GM18505 (cell line): ENCODE results near the gene ZNF441.

Experiments
- ATAC-seq: cut with Tn5 transposase; IDR thresholded peaks from one replicate; pipeline ENCODE4 v1.9.1; 2021; ENCODE audit not compliant: unreplicated experiment
- POLR2A ChIP-seq: IDR thresholded peaks from 4 replicates; pipeline ENCODE4 v1.6.1; 2011; ENCODE audit warnings: borderline replicate concordance; ENCODE audit not compliant: insufficient read depth, insufficient read length; ENCODE audit errors: extremely low read depth

ZNF441 gene

GRCh38 chr19:11766597-11767591 is at the start of gene ZNF441:
Gene ZNF441, plus strand, starts transcription at chr19:11767000. Its CDS starts 194 bp downstream, at chr19:11767194.
- peak; percentile 79 for TF ChIP-seq POLR2A
- ATAC-seq = peak; percentile 93

- no peak for TF ChIP-seq POLR2A
- no peak for ATAC-seq
Observed at GRCh38 chr19:11721681-11722080, 45.1 kb upstream of the ZNF441 start.

- no peak for ATAC-seq
- no peak for TF ChIP-seq POLR2A
Observed at GRCh38 chr19:11722414-11722813, 44.4 kb upstream of the ZNF441 start.

GRCh38 chr19:11729586-11729985 is 37.2 kb upstream of the ZNF441 start:
- TF ChIP-seq POLR2A = no peak
- ATAC-seq = no peak

- ATAC-seq = no peak
- no peak for TF ChIP-seq POLR2A
Observed at GRCh38 chr19:11735375-11735774, 31.4 kb upstream of the ZNF441 start.

- no peak for TF ChIP-seq POLR2A
- ATAC-seq = no peak
Observed at GRCh38 chr19:11736696-11737095, 30.1 kb upstream of the ZNF441 start.

- peak; percentile 36 for ATAC-seq
Observed at GRCh38 chr19:11737964-11738745, 28.6 kb upstream of the ZNF441 start.

GRCh38 chr19:11738746-11739620 is 27.8 kb upstream of the ZNF441 start, which contains the start of gene ZNF823:
Gene ZNF823, minus strand, starts transcription at chr19:11738946. Its CDS starts 127 bp downstream, at chr19:11738819.
- TF ChIP-seq POLR2A = peak; percentile 56

More at GRCh38 chr19:11737964-11738745, 28.6 kb upstream of the ZNF441 start:
- TF ChIP-seq POLR2A = no peak

GRCh38 chr19:11745869-11746268 is 20.9 kb upstream of the ZNF441 start:
- TF ChIP-seq POLR2A = no peak
- ATAC-seq = no peak

More at GRCh38 chr19:11738746-11739620, 27.8 kb upstream of the ZNF441 start, which contains the start of gene ZNF823:
- ATAC-seq = peak; percentile 94

- no peak for ATAC-seq
- no peak for TF ChIP-seq POLR2A
Observed at GRCh38 chr19:11747277-11747676, 19.5 kb upstream of the ZNF441 start.

- no peak for ATAC-seq
- TF ChIP-seq POLR2A = no peak
Observed at GRCh38 chr19:11749751-11750150, 17.0 kb upstream of the ZNF441 start.

- no peak for TF ChIP-seq POLR2A
- ATAC-seq = no peak
Observed at GRCh38 chr19:11752244-11752736, 14.5 kb upstream of the ZNF441 start.
